ENCODE data around the gene CXCR5. TPM values are rescaled to one million over a fixed set of nuclear protein-coding genes. Genes with fewer than 3 reads are reported as not detected.
A peak's percentile ranks its signal among the peaks of the same experiment; 100 is the strongest.

The CXCR5 gene
- total and polyA plus RNA-seq, 10 of the 15 experiments (the other 5 are each of a cell fraction or from before 2014, with no cell fraction given), result 0.03 to 0.63 (median 0.25) TPM

DNA sequence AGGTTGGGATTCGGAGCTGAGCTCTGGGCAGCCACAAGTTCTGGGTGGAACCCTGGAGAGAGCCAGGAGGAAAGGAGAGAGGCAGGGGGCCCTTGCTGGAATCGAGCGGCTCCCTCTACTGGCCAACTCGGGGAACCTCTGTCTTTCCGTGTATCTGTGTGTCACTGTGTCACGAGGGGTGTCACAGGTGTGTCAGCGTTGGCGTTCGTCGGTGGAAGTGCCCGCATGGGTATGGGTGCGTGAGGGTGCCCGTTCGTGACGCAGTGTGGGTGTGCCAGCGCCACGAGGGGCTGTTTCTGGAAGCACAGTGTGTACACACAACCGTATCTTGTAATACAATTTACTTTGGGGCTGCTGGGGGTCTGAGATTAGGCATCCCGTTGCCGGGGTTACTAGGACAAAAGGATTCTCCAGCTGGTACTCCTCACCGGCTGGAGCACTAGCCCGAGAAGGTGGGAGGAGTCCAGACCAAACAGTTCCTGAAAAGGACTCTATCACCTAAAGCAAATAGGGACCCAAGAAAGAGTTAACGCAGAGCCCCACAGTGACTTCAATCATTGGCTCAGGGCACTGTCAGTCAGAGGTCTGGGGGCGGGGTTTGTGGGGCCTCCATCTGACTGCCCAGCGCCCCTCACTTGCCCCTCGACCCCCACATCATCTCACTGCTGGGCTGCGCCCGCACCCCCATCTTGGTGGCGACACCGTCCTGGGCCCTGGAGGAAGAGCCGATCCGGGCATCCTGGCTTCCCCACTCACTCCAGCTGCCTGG is 44.6 kb downstream of the CXCR5 start (continued):
- TF ChIP-seq TBL1XR1 (IDR thresholded peaks at IDR 0.05; ENCODE audit: low read depth, low read length) (peak; percentile 56; the same call in 1 of the 2 replicates), HDAC2 (IDR thresholded peaks at IDR 0.05) (peak; percentile 62; the same call in 1 of the 2 replicates), ZBED1 (IDR thresholded peaks at IDR 0.05; ENCODE audit: borderline replicate concordance) (no peak), RUNX3 (IDR thresholded peaks at IDR 0.05; ENCODE audit: low read length) (no peak), NR2C2 (IDR thresholded peaks at IDR 0.05; ENCODE audit: borderline replicate concordance, control insufficient read depth, insufficient read length, low read depth) (no peak), FOXM1 (IDR thresholded peaks at IDR 0.05; ENCODE audit: low read depth, low read length) (no peak), NBN (IDR thresholded peaks at IDR 0.05) (peak; percentile 93), ZZZ3 (IDR thresholded peaks at IDR 0.05; ENCODE audit: control insufficient read depth, insufficient read length, low read depth) (no peak), CEBPB (IDR thresholded peaks at IDR 0.05; ENCODE audit: borderline replicate concordance in 1 of 2, low read depth in 2 of 2, low read length in 2 of 2) (no peak), BMI1 (IDR thresholded peaks at IDR 0.05; ENCODE audit: borderline replicate concordance) (no peak; the same call in 1 of the 2 replicates), NR2C1 (IDR thresholded peaks at IDR 0.05) (no peak), RB1 (IDR thresholded peaks at IDR 0.05; ENCODE audit: borderline replicate concordance) (0 out of 2 replicates have a peak, but pooled peaks have one; percentile 38), RAD21 (IDR thresholded peaks at IDR 0.05; ENCODE audit: insufficient read depth, low read depth, low read length) (peak; percentile 63), NFYB (IDR thresholded peaks at IDR 0.05; ENCODE audit: insufficient read depth, low read depth, low read length) (peak; percentile 87), TCF12 (IDR thresholded peaks at IDR 0.05; ENCODE audit: low read depth, low read length) (peak; percentile 72), CHD2 (IDR thresholded peaks at IDR 0.05; ENCODE audit: borderline replicate concordance, low read depth, low read length) (0 out of 2 replicates have a peak, but pooled peaks have one; percentile 27)
- TF ChIP-seq, protein P1, sequence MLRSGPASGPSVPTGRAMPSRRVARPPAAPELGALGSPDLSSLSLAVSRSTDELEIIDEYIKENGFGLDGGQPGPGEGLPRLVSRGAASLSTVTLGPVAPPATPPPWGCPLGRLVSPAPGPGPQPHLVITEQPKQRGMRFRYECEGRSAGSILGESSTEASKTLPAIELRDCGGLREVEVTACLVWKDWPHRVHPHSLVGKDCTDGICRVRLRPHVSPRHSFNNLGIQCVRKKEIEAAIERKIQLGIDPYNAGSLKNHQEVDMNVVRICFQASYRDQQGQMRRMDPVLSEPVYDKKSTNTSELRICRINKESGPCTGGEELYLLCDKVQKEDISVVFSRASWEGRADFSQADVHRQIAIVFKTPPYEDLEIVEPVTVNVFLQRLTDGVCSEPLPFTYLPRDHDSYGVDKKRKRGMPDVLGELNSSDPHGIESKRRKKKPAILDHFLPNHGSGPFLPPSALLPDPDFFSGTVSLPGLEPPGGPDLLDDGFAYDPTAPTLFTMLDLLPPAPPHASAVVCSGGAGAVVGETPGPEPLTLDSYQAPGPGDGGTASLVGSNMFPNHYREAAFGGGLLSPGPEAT (IDR thresholded peaks at IDR 0.05; ENCODE audit: low read depth), result peak; percentile 81
- TF ChIP-seq, protein P2, sequence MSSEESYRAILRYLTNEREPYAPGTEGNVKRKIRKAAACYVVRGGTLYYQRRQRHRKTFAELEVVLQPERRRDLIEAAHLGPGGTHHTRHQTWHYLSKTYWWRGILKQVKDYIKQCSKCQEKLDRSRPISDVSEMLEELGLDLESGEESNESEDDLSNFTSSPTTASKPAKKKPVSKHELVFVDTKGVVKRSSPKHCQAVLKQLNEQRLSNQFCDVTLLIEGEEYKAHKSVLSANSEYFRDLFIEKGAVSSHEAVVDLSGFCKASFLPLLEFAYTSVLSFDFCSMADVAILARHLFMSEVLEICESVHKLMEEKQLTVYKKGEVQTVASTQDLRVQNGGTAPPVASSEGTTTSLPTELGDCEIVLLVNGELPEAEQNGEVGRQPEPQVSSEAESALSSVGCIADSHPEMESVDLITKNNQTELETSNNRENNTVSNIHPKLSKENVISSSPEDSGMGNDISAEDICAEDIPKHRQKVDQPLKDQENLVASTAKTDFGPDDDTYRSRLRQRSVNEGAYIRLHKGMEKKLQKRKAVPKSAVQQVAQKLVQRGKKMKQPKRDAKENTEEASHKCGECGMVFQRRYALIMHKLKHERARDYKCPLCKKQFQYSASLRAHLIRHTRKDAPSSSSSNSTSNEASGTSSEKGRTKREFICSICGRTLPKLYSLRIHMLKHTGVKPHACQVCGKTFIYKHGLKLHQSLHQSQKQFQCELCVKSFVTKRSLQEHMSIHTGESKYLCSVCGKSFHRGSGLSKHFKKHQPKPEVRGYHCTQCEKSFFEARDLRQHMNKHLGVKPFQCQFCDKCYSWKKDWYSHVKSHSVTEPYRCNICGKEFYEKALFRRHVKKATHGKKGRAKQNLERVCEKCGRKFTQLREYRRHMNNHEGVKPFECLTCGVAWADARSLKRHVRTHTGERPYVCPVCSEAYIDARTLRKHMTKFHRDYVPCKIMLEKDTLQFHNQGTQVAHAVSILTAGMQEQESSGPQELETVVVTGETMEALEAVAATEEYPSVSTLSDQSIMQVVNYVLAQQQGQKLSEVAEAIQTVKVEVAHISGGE (CRISPR knock-in tag; IDR thresholded peaks at IDR 0.05), result no peak
- TF ChIP-seq, protein P3, sequence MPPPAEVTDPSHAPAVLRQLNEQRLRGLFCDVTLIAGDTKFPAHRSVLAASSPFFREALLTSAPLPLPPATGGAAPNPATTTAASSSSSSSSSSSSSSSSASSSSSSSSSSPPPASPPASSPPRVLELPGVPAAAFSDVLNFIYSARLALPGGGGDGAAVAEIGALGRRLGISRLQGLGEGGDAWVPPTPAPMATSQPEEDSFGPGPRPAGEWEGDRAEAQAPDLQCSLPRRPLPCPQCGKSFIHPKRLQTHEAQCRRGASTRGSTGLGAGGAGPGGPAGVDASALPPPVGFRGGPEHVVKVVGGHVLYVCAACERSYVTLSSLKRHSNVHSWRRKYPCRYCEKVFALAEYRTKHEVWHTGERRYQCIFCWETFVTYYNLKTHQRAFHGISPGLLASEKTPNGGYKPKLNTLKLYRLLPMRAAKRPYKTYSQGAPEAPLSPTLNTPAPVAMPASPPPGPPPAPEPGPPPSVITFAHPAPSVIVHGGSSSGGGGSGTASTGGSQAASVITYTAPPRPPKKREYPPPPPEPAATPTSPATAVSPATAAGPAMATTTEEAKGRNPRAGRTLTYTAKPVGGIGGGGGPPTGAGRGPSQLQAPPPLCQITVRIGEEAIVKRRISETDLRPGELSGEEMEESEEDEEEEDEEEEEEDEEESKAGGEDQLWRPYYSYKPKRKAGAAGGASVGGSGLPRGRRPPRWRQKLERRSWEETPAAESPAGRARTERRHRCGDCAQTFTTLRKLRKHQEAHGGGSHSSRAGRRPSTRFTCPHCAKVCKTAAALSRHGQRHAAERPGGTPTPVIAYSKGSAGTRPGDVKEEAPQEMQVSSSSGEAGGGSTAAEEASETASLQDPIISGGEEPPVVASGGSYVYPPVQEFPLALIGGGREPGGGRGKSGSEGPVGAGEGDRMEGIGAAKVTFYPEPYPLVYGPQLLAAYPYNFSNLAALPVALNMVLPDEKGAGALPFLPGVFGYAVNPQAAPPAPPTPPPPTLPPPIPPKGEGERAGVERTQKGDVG (CRISPR knock-in tag; IDR thresholded peaks at IDR 0.05), result no peak
